HUES6 (cell line): Measurements from ENCODE around the gene CLDN34.
A peak's percentile ranks its signal among the peaks of the same experiment; 100 is the strongest.

ENCODE experiments used
- H3K27ac ChIP-seq: 2 replicates; pipeline ENCODE4 v1.7.0; 2013; ENCODE audit warnings: low read depth, mild to moderate bottlenecking, low read length, inconsistent platforms
- H3K27me3 ChIP-seq: 2 replicates; pipeline ENCODE4 v1.6.1; 2013; ENCODE audit warnings: low read length; ENCODE audit not compliant: control insufficient read depth, insufficient read depth
- H3K36me3 ChIP-seq: 2 replicates; pipeline ENCODE4 v1.6.1; 2013; ENCODE audit warnings: low read length; ENCODE audit not compliant: control insufficient read depth, insufficient read depth
- H3K4me1 ChIP-seq: 2 replicates; pipeline ENCODE4 v1.6.1; 2013; ENCODE audit warnings: low read length; ENCODE audit not compliant: control insufficient read depth, insufficient read depth
- H3K4me3 ChIP-seq: 2 replicates; pipeline ENCODE4 v1.5.1; 2013; ENCODE audit warnings: low read depth, low read length
- H3K9ac ChIP-seq: one replicate; pipeline ENCODE4 v1.6.1; 2013; ENCODE audit warnings: mild to moderate bottlenecking, low read length
- H3K9me3 ChIP-seq: 2 replicates; pipeline ENCODE4 v1.6.1; 2013; ENCODE audit warnings: low read depth, low read length; ENCODE audit not compliant: control insufficient read depth, insufficient read depth

Gene CLDN34, protein sequence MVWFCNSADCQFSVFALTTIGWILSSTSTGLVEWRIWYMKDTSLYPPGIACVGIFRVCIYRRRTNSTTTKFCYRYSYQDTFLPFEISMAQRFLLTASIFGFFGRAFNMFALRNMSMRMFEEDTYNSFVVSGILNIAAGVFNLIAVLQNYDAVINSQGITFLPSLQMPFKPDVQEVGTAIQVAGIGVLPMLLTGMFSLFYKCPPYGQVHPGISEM

DNA sequence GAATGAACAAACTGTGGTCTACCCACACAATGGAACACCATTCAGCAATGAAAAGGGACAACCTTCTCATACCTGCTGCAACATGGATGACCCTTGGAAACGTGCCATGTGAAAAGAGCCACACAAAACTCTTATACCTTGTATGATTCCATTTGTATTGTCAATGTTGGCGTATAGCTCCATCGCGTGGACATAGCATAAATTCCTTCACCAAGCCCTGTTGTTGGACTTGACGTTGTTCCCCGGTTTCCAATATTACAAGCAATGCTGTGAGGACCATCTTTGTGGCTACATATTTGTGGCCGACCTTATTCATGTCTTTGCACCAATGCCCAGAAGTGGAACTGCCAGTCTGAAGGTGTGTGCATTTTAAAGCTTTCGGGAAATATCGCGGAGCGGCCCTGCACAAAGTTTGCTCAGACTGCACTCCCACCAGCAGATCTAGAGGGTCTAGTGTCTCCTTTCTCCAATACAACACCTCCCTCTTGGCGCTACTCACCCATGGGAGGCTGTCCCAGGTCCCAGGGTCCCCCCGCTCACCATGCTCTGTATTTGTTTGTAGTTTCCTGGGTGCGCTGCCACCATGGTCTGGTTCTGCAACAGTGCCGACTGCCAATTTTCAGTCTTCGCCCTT is at the start of gene CLDN34:
TSS of gene CLDN34 (plus strand) at position 584 of the 634 bp plus-strand sequence. CDS start at position 584, 0 bp downstream.
- Histone ChIP-seq H3K4me3 (no peak within 1 kb of the TSS), H3K27ac (no peak within 1 kb of the TSS), H3K4me1 (no peaks in the 10 kb centered on the region), H3K36me3 (no peaks in the 10 kb centered on the region), H3K27me3 (no peaks in the 10 kb centered on the region), H3K9me3 (peaks cover 4% of the 10 kb centered on the region; the same call in 1 of the 2 replicates), H3K9ac (no peak within 1 kb of the TSS)

GRCh38 chrX:9917861-9918260 is 49.3 kb upstream of the CLDN34 start:
- H3K9ac ChIP-seq: no peak overlapping the region
- no peak overlapping the region for H3K27ac ChIP-seq
- no peaks in the 10 kb centered on the region for H3K27me3 ChIP-seq
- H3K9me3 ChIP-seq: no peaks in the 10 kb centered on the region
- H3K36me3 ChIP-seq: 0 out of 2 replicates have a peak, but pooled peaks cover 2% of the 10 kb centered on the region
- peaks cover 22% of the 10 kb centered on the region for H3K4me1 ChIP-seq
- H3K4me3 ChIP-seq: no peak overlapping the region

- H3K9ac ChIP-seq: no peak overlapping the region
- no peaks in the 10 kb centered on the region for H3K27me3 ChIP-seq
Measured at GRCh38 chrX:9919632-9920172, 47.5 kb upstream of the CLDN34 start.

GRCh38 chrX:9921407-9921806 is 45.8 kb upstream of the CLDN34 start:
- H3K27ac ChIP-seq: no peak overlapping the region
- no peaks in the 10 kb centered on the region for H3K9me3 ChIP-seq
- no peak overlapping the region for H3K9ac ChIP-seq
- peaks cover 33% of the 10 kb centered on the region for H3K4me1 ChIP-seq
- H3K36me3 ChIP-seq: 0 out of 2 replicates have a peak, but pooled peaks cover 2% of the 10 kb centered on the region
- no peaks in the 10 kb centered on the region for H3K27me3 ChIP-seq
- H3K4me3 ChIP-seq: no peak overlapping the region

More at GRCh38 chrX:9919632-9920172, 47.5 kb upstream of the CLDN34 start:
- Histone ChIP-seq H3K9me3 (no peaks in the 10 kb centered on the region), H3K27ac (no peak overlapping the region), H3K4me3 (no peak overlapping the region), H3K36me3 (0 out of 2 replicates have a peak, but pooled peaks cover 2% of the 10 kb centered on the region), H3K4me1 (peaks cover 27% of the 10 kb centered on the region)

DNA sequence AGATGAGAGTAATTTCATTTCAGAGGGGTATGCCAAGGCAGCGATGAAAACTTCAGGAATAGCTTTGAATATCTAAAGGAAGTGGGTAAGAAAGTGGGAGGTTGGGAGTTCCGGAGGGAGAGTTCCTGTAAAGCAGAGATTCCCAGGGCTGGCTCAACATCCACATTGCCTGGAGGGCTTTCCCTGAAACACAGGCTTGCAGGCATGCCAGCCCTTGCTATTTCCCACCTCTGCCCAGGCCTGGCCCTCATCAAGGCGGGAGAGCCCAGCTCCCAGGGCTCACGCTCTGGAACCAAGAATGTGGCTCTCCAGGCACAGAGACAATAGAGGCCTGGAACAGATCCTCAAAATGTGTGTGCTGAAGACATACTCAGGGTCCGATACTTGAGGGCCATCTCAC is 43.8 kb upstream of the CLDN34 start:
- Histone ChIP-seq H3K4me1 (peaks cover 36% of the 10 kb centered on the region), H3K27me3 (no peaks in the 10 kb centered on the region), H3K9ac (no peak overlapping the region), H3K27ac (no peak overlapping the region), H3K36me3 (0 out of 2 replicates have a peak, but pooled peaks cover 2% of the 10 kb centered on the region), H3K4me3 (no peak overlapping the region), H3K9me3 (no peaks in the 10 kb centered on the region)

DNA sequence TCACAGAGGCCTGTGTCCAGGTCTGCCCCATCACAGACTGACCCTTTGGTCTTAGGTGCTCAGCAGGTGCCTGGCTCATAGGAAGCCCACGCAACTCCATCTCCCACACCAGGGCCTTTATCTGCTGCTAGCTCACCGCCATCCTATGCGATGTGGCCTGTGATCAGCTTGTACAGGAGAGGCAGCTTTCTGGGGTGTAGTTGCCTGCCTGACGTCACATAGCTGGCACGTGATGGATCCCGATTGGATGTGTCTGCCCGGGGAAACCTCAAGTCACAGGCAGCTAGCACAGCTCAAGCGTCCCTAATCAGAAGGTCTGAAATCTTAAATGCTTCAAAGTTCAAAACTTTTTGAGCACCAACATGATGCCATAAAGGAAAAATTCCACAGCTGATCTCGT is 41.2 kb upstream of the CLDN34 start:
- H3K27ac ChIP-seq: no peak overlapping the region
- H3K4me3 ChIP-seq: no peak overlapping the region
- H3K27me3 ChIP-seq: no peaks in the 10 kb centered on the region
- H3K9ac ChIP-seq: no peak overlapping the region
- no peaks in the 10 kb centered on the region for H3K36me3 ChIP-seq
- H3K9me3 ChIP-seq: no peaks in the 10 kb centered on the region
- peaks cover 44% of the 10 kb centered on the region for H3K4me1 ChIP-seq

DNA sequence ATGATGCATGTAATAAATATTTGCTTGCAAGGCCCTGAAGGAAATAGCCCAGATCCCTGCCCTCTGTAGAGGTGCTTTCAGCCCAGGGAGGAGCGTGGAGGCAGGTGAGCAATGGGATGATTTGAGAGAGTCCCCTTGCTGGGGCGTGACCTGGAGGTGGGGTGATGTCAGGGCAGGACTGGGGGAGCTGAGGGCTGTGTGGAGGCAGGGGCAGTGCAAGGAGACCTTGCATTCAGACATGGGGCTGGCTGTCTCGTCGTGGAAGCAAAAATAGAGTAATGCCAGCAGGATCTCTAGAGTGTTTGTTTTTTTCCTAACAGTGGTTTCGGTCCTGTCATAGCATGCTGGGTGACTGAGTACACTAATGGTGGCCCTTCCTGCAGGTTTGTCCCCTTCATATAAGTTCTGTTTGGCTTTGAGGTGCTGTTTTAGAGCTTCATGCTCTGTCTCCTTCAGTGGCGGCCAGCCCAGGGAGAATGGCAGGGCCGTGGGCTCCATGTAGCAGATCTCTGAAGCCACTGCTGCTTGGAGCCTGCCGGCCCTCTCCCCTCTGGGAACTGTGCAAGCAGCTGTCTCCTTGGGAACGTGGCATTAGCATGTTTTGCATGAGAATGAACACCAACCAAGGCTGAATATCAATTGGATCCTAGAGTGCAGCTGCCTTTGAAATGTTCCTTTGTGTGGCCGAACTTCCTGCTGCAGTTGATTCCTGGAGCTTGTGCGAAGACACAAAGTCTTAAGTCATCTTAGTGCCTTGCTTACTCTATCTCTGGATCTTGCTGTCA is 39.3 kb upstream of the CLDN34 start:
- Histone ChIP-seq H3K27me3 (no peaks in the 10 kb centered on the region), H3K9me3 (no peaks in the 10 kb centered on the region), H3K4me1 (peaks cover 43% of the 10 kb centered on the region), H3K4me3 (peak overlapping the region; percentile 45), H3K9ac (peak overlapping the region; percentile 73), H3K36me3 (peaks cover 5% of the 10 kb centered on the region), H3K27ac (peak overlapping the region; percentile 54; the same call in 1 of the 2 replicates)

DNA sequence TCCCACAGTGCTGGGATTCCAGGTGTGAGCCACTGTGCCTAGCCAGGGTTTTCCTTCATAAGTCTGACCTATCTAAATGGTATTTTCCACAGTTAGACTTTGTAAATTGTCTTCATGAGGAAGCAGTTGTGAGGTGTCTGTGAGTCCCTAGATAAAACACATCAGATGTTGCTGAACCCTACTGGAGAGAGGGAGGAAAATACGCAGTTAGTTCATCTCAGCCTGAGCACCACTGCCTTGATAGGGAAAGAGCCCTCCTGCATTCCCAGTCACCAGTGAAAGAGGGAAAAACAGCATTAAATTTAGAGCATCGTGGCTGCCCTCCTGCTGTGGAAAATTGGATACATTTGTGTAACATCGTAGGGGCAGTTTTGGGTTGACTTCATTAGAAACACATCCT is 31.7 kb upstream of the CLDN34 start:
- Histone ChIP-seq H3K27me3 (no peaks in the 10 kb centered on the region), H3K4me3 (no peak overlapping the region), H3K27ac (no peak overlapping the region), H3K9ac (no peak overlapping the region), H3K36me3 (peaks cover 39% of the 10 kb centered on the region), H3K9me3 (no peaks in the 10 kb centered on the region), H3K4me1 (peaks cover 8% of the 10 kb centered on the region; the same call in 1 of the 2 replicates)

GRCh38 chrX:9937761-9938160 is 29.4 kb upstream of the CLDN34 start:
- no peak overlapping the region for H3K9ac ChIP-seq
- peaks cover 53% of the 10 kb centered on the region for H3K36me3 ChIP-seq
- H3K27me3 ChIP-seq: no peaks in the 10 kb centered on the region
- peaks cover 4% of the 10 kb centered on the region; the same call in 1 of the 2 replicates for H3K4me1 ChIP-seq
- no peak overlapping the region for H3K27ac ChIP-seq
- H3K4me3 ChIP-seq: no peak overlapping the region
- peaks cover 6% of the 10 kb centered on the region; the same call in 1 of the 2 replicates for H3K9me3 ChIP-seq

GRCh38 chrX:9938516-9938915 is 28.6 kb upstream of the CLDN34 start:
- no peak overlapping the region for H3K4me3 ChIP-seq
- H3K9me3 ChIP-seq: peaks cover 9% of the 10 kb centered on the region; the same call in 1 of the 2 replicates
- H3K27me3 ChIP-seq: no peaks in the 10 kb centered on the region
- no peak overlapping the region for H3K27ac ChIP-seq
- no peak overlapping the region for H3K9ac ChIP-seq
- H3K36me3 ChIP-seq: peaks cover 55% of the 10 kb centered on the region
- H3K4me1 ChIP-seq: no peaks in the 10 kb centered on the region
